ENCODE results near the gene MRTFB.
"Not testable (repeated sequence)": the region's sequence is repeated elsewhere in the genome, so short reads cannot be mapped to it uniquely, and the experiment has no call there.

MRTFB gene

GRCh38 chr16:14105760-14106375, 34.7 kb downstream of the MRTFB start:
- no peak for DNase-seq

GRCh38 chr16:14106457-14106856, 35.3 kb downstream of the MRTFB start:
- no peak for DNase-seq

GRCh38 chr16:14106961-14107360, 35.8 kb downstream of the MRTFB start:
- no peak for DNase-seq

- no peak for DNase-seq
These were observed 38.1 kb downstream of the MRTFB start for GRCh38 chr16:14109077-14109775.

GRCh38 chr16:14109782-14110727, 38.9 kb downstream of the MRTFB start:
- DNase-seq = no peak

GRCh38 chr16:14110728-14111251, 39.7 kb downstream of the MRTFB start:
- DNase-seq = no peak

- no peak for DNase-seq
These were observed 40.8 kb downstream of the MRTFB start for GRCh38 chr16:14111713-14112538.

- no peak for DNase-seq
These were observed 41.4 kb downstream of the MRTFB start for GRCh38 chr16:14112539-14112856.

GRCh38 chr16:14113344-14113743, 42.2 kb downstream of the MRTFB start:
- no peak for DNase-seq

GRCh38 chr16:14117051-14117450, 45.9 kb downstream of the MRTFB start:
- no peak for DNase-seq

- DNase-seq = no peak
These were observed 48.7 kb downstream of the MRTFB start for GRCh38 chr16:14119799-14120198.

- DNase-seq = no peak
These were observed 49.2 kb downstream of the MRTFB start for GRCh38 chr16:14120335-14120734.

GRCh38 chr16:14121142-14121541, 50.0 kb downstream of the MRTFB start:
- no peak for DNase-seq

GRCh38 chr16:14121872-14122271, 50.8 kb downstream of the MRTFB start:
- no peak for DNase-seq

- not testable (repeated sequence) for DNase-seq
These were observed 51.3 kb downstream of the MRTFB start for GRCh38 chr16:14122430-14122829.

- no peak for DNase-seq
These were observed 54.0 kb downstream of the MRTFB start for GRCh38 chr16:14125000-14125681.

GRCh38 chr16:14125708-14126107, 54.6 kb downstream of the MRTFB start:
- DNase-seq = no peak

- DNase-seq = no peak
These were observed 57.0 kb downstream of the MRTFB start for GRCh38 chr16:14128097-14128496.

GRCh38 chr16:14129502-14129901, 58.4 kb downstream of the MRTFB start:
- no peak for DNase-seq

GRCh38 chr16:14131774-14132695, 60.9 kb downstream of the MRTFB start:
- no peak for DNase-seq

- no peak for DNase-seq
These were observed 61.6 kb downstream of the MRTFB start for GRCh38 chr16:14132696-14133048.
